K562 (cell line): ENCODE results near the gene VSIG4. TPM values are rescaled to one million over a fixed set of nuclear protein-coding genes. Genes with fewer than 3 reads are reported as not detected.

ENCODE experiments used
- ATAC-seq: fragments of 200-7000 bp; cut with Tn5 transposase; 3 replicates; pipeline ENCODE4 v1.9.1; 2020; ENCODE audit warnings: moderate library complexity
- BruUV-seq: library from RNA; stranded (reverse); fragments of 400-500 nt; replicated peaks from 2 replicates; lab custom pipeline; 2021; lab: Mats Ljungman, UMichigan
- CTCF ChIA-PET: fragments of 300-600 bp; formaldehyde crosslinking; extraction: SDS; loops from one replicate; lab custom pipeline; 2021; ENCODE audit warnings: low intra/inter-chr PET ratio; lab: Yijun Ruan, JAX
- POLR2A ChIA-PET: fragments of 300-600, 350-650 bp; sonication (Branson Sonifier 250); formaldehyde crosslinking; extraction: SDS; loops from one replicate; lab custom pipeline; 2021; ENCODE audit warnings: antibody characterized with exemption, inconsistent platforms; lab: Yijun Ruan, JAX
- DNase-seq, 4 experiments: peaks; one replicate each; pipeline versions ENCODE4 v3.0.0 to v3.0.0-alpha.2; 2011 to 2018; ENCODE audit warnings: low spot score in 3 of 4, mixed read lengths in 3 of 4; ENCODE audit errors: extremely low read depth in 1 of 4
- FAIRE-seq: peaks from 2 replicates; lab custom pipeline; 2011; peaks lifted over from hg19 to GRCh38; lab: Jason Lieb, UNC
- H2AFZ ChIP-seq: 2 replicates; pipeline ENCODE4 v1.6.0; 2011; ENCODE audit warnings: low read depth, low read length, control low read depth, inconsistent platforms
- H3K27ac ChIP-seq: fragments of 200-600 bp; 3 replicates; pipeline ENCODE4 v1.8.0; 2011; ENCODE audit warnings: low read depth, mild to moderate bottlenecking, control low read depth, inconsistent platforms, low read length, moderate library complexity, mixed read lengths; ENCODE audit errors: extremely low read depth
- H3K27me3 ChIP-seq, 2 experiments: fragments of 300-600 bp in 1 of 2; 2 replicates in 1 of 2; 3 replicates in 1 of 2; pipeline versions ENCODE4 v1.6.0 to v1.8.0; 2011; ENCODE audit warnings: inconsistent platforms in 2 of 2, low read length in 2 of 2, mild to moderate bottlenecking in 1 of 2, mixed read lengths in 1 of 2, moderate library complexity in 1 of 2; ENCODE audit not compliant: control insufficient read depth in 2 of 2, insufficient read depth in 2 of 2
- H3K36me3 ChIP-seq: fragments of 300-600 bp; 3 replicates; pipeline ENCODE4 v1.8.0; 2011; ENCODE audit warnings: mild to moderate bottlenecking, low read length, inconsistent platforms; ENCODE audit not compliant: control insufficient read depth, insufficient read depth
- H3K4me1 ChIP-seq, 2 experiments: fragments of 200-600 bp in 1 of 2; replicated peaks in 1 of 2; 2 replicates in 1 of 2; 3 replicates in 1 of 2; pipeline versions ENCODE4 v1.5.1 to v1.8.0; 2011; ENCODE audit warnings: inconsistent platforms in 2 of 2, low read length in 2 of 2, mild to moderate bottlenecking in 1 of 2, mixed read lengths in 1 of 2, moderate library complexity in 1 of 2; ENCODE audit not compliant: control insufficient read depth in 2 of 2, insufficient read depth in 2 of 2
- H3K4me2 ChIP-seq: 2 replicates; pipeline ENCODE4 v1.6.1; 2011; ENCODE audit warnings: low read length, control low read depth, inconsistent platforms, mixed read lengths; ENCODE audit not compliant: insufficient read depth
- H3K4me3 ChIP-seq: fragments of 200-600 bp; sonication (generic), shearing (Covaris generic); 2 replicates; pipeline ENCODE4 v1.5.1; 2016; ENCODE audit warnings: control low read depth, inconsistent platforms
- H3K79me2 ChIP-seq: fragments of 200-600 bp; 3 replicates; pipeline ENCODE4 v1.8.0; 2011; ENCODE audit warnings: low read length, inconsistent platforms; ENCODE audit not compliant: control insufficient read depth, insufficient read depth
- H3K9ac ChIP-seq, 2 experiments: 2 replicates each; pipeline versions ENCODE4 v1.6.0 to v1.6.1; 2011; ENCODE audit warnings: low read depth in 2 of 2, low read length in 2 of 2, control low read depth in 1 of 2, inconsistent platforms in 1 of 2, mild to moderate bottlenecking in 1 of 2, mixed read lengths in 1 of 2; ENCODE audit not compliant: insufficient read depth in 1 of 2
- H3K9me1 ChIP-seq: one replicate; pipeline ENCODE4 v1.6.0; 2011; ENCODE audit warnings: inconsistent platforms, mild to moderate bottlenecking, low read length, moderate library complexity; ENCODE audit not compliant: control insufficient read depth, insufficient read depth
- H3K9me3 ChIP-seq: replicated peaks from 2 replicates; pipeline ENCODE4 v1.5.1; 2011; ENCODE audit warnings: low read depth, low read length, inconsistent platforms; ENCODE audit not compliant: control insufficient read depth, insufficient read depth
- H4K20me1 ChIP-seq: replicated peaks from 2 replicates; pipeline ENCODE4 v1.6.1; 2011; ENCODE audit warnings: low read length, inconsistent platforms, mixed read lengths; ENCODE audit not compliant: control insufficient read depth, insufficient read depth
- BCOR ChIP-seq: fragments of 450-650 bp; IDR thresholded peaks from 2 replicates; pipeline ENCODE4 v1.6.1; 2016
- BRD9 ChIP-seq: fragments of 450-650 bp; IDR thresholded peaks from 2 replicates; pipeline ENCODE4 v1.6.1; 2018; ENCODE audit warnings: low read depth; ENCODE audit not compliant: partially characterized antibody
- DMBX1 ChIP-seq: fragments of 250-450 bp; sonication (Bioruptor Pico); IDR thresholded peaks from 2 replicates; pipeline ENCODE4 v1.8.0; 2022; ENCODE audit warnings: inconsistent platforms, mild to moderate bottlenecking, moderate library complexity, borderline replicate concordance
- DNMT1 ChIP-seq: fragments of 450-650 bp; IDR thresholded peaks from 2 replicates; pipeline ENCODE4 v1.6.1; 2016; ENCODE audit warnings: antibody characterized with exemption, mild to moderate bottlenecking
- GATAD2A ChIP-seq: fragments of 450-650 bp; IDR thresholded peaks from 2 replicates; pipeline ENCODE4 v1.6.1; 2017
- KDM1A ChIP-seq, 2 experiments: fragments of 450-650 bp; IDR thresholded peaks; 2 replicates each; pipeline ENCODE4 v1.6.1; 2016; ENCODE audit warnings: mild to moderate bottlenecking in 2 of 2
- MAZ ChIP-seq, 2 experiments: fragments of 450-650 bp in 1 of 2; sonication (generic) in 1 of 2; formaldehyde crosslinking; IDR thresholded peaks in 1 of 2; conservative IDR thresholded peaks in 1 of 2; 2 replicates each; pipeline versions ENCODE4 v1.4.0 to v1.5.0; 2020; ENCODE audit warnings: mild to moderate bottlenecking in 1 of 2, missing genetic modification reagents in 1 of 2
- MEF2A ChIP-seq: IDR thresholded peaks from 2 replicates; pipeline ENCODE4 v1.6.1; 2011; ENCODE audit warnings: low read depth, mild to moderate bottlenecking, low read length, moderate library complexity; ENCODE audit not compliant: control insufficient read depth
- NRF1 ChIP-seq, 2 experiments: fragments of 450-650 bp; IDR thresholded peaks in 1 of 2; conservative IDR thresholded peaks in 1 of 2; 2 replicates each; pipeline ENCODE4 v1.6.1; 2014; ENCODE audit warnings: mild to moderate bottlenecking in 2 of 2
- OTX1 ChIP-seq: fragments of 450-650 bp; formaldehyde crosslinking; IDR thresholded peaks from 2 replicates; pipeline ENCODE4 v1.4.0; 2022; ENCODE audit warnings: mild to moderate bottlenecking
- PML ChIP-seq: IDR thresholded peaks from 2 replicates; pipeline ENCODE4 v1.6.1; 2012; ENCODE audit warnings: low read length, inconsistent platforms
- RBFOX2 ChIP-seq: fragments of 200-400 bp; formaldehyde crosslinking; IDR thresholded peaks from 2 replicates; pipeline ENCODE4 v1.6.1; 2017; ENCODE audit warnings: low read depth, mild to moderate bottlenecking, low read length, moderate library complexity
- RCOR1 ChIP-seq, 2 experiments: IDR thresholded peaks; 2 replicates each; pipeline ENCODE4 v1.6.1; 2012; ENCODE audit warnings: low read depth in 2 of 2, low read length in 2 of 2, borderline replicate concordance in 1 of 2, improper control_type of control experiment in 1 of 2
- TAF7 ChIP-seq: fragments of 450-650 bp; IDR thresholded peaks from 2 replicates; pipeline ENCODE4 v1.6.1; 2016; ENCODE audit warnings: missing genetic modification characterization, missing compliant biosample characterization
- XRCC4 ChIP-seq: IDR thresholded peaks from one replicate; pipeline ENCODE4 v1.6.1; 2011; ENCODE audit not compliant: insufficient read depth, insufficient read length; ENCODE audit errors: extremely low read depth
- ZNF586 ChIP-seq: fragments of 450-650 bp; formaldehyde crosslinking; conservative IDR thresholded peaks from 2 replicates; pipeline ENCODE4 v1.4.0; 2020; ENCODE audit warnings: mild to moderate bottlenecking, moderate library complexity
- ZNF592 ChIP-seq: fragments of 450-650 bp; IDR thresholded peaks from 2 replicates; pipeline ENCODE4 v1.6.1; 2017; ENCODE audit warnings: antibody characterized with exemption, mild to moderate bottlenecking
- ZNF830 ChIP-seq: fragments of 250-450 bp; sonication (Bioruptor Pico); IDR thresholded peaks from 2 replicates; pipeline ENCODE4 v1.5.0; 2021; ENCODE audit warnings: mild to moderate bottlenecking
- in situ Hi-C: fragments of 300-500 bp; cut with MboI; formaldehyde crosslinking; loops from 4 replicates; pipeline ENCODE4 v1.15.0; 2018; ENCODE audit warnings: inconsistent platforms, mixed read lengths
- intact Hi-C: fragments of 100-400 bp; cut with micrococcal nuclease; formaldehyde crosslinking; loops from 2 replicates; pipeline ENCODE4 v1.14.2; 2022
- polyA plus RNA-seq, 8 experiments: library from polyadenylated mRNA; depleted of rRNA in 4 of 8; stranded (reverse) in 5 of 8; unstranded in 3 of 8; fragments of >200 nt; fragmentation: Nextera tagmentation in 2 of 8; fragmentation: Illumina TruSeq in 1 of 8; extraction: Ambion mirVana in 2 of 8; extraction: Trizol in 1 of 8; gene quantifications; 2 replicates each; pipeline versions ENCODE4 v1.2.1 to v1.2.3, GENCODE V29; 2011 to 2014; ENCODE audit warnings: inconsistent platforms in 1 of 8, missing spikeins in 1 of 8
- total RNA-seq, 7 experiments: library from RNA; depleted of rRNA in 6 of 7; stranded (reverse); fragments of >200 nt in 6 of 7; fragmentation: Illumina TruSeq in 2 of 7; extraction: Trizol in 2 of 7; gene quantifications; 2 replicates each; pipeline versions ENCODE4 v1.2.1 to v1.2.3, GENCODE V29; 2011 to 2021; ENCODE audit warnings: low replicate concordance in 1 of 7
- TF ChIP-seq, protein P1 (sequence below): fragments of 250-450 bp; sonication (Bioruptor Pico); IDR thresholded peaks from 2 replicates; pipeline ENCODE4 v1.5.1; 2021; ENCODE audit warnings: mild to moderate bottlenecking

The VSIG4 gene
- total and polyA plus RNA-seq, 9 of the 15 experiments (the other 6 are each of a cell fraction or from before 2014, with no cell fraction given), result 0.22 to 1.6 (median 0.46) TPM; not detected in 1

DNA sequence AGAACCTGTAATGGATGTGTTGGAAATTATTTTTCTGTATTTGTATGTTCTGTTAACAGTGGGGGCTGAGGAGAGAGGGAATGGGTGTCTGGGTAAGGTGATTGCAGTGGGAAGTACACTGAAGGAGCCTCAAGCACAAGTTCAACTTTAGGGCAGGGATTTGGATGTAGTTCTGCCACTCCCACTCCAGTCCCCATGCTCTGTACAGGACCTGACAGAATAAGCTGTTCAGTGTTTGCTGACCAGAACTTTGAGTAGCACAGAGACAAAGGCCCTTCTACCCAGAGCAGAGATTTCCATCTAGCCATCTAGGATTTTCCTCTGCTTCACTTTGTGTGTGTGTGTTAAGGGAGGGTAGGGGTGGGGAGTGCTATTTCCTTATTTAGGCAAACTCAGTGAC, 49.2 kb downstream of the VSIG4 start:
- peak overlapping the region; percentile 72 for H3K27ac ChIP-seq
- DNase-seq (peak in 2 of 4 experiments; percentile 41 to 72), FAIRE-seq (peak; percentile 86), ATAC-seq (peak; percentile 76)
- H3K9ac ChIP-seq, result peak overlapping the region; percentile 41; a peak in 3 of 4 replicates
- in situ Hi-C loops (no loop called here), intact Hi-C loops (no loop called here)
- no peak overlapping the region for H3K4me3 ChIP-seq
- BruUV-seq, result no TSS peak
- CTCF ChIA-PET, result no interaction called here
- no peaks in the 10 kb centered on the region for H4K20me1 ChIP-seq
- POLR2A ChIA-PET, result interaction anchor here (0.6 to 0.8 kb wide), 2 partner anchors 12 to 250 kb away, joined by 3 read pairs; no protein-coding TSS in a partner anchor
- H3K27me3 ChIP-seq, result no peaks in the 10 kb centered on the region
- H3K4me1 ChIP-seq, result peaks cover 5 to 78% of the 10 kb centered on the region in 2 experiments; a peak in 4 of 5 replicates
- peaks cover 2% of the 10 kb centered on the region; the same call in 2 of the 3 replicates for H3K79me2 ChIP-seq
- H2AFZ ChIP-seq, result peak overlapping the region; percentile 78
- H3K36me3 ChIP-seq, result peaks cover 4% of the 10 kb centered on the region; the same call in 1 of the 3 replicates
- H3K4me2 ChIP-seq, result peak overlapping the region; percentile 44
- no peaks in the 10 kb centered on the region for H3K9me1 ChIP-seq
- no peaks in the 10 kb centered on the region; the same call in 1 of the 2 replicates for H3K9me3 ChIP-seq
- TF ChIP-seq GATAD2A (no peak), PML (no peak), MAZ (CRISPR knock-in tag; conservative IDR thresholded peaks at IDR 0.05 in 1 of 2, IDR thresholded peaks at IDR 0.05 in 1 of 2) (0 out of 4 replicates have a peak, but pooled peaks of 1 of the 2 experiments have one; percentile 33), ZNF586 (CRISPR knock-in tag) (no peak), DMBX1 (peak; percentile 35; the same call in 1 of the 2 replicates), BRD9 (peak; percentile 25), ZNF830 (CRISPR knock-in tag) (no peak), TAF7 (tag) (no peak), XRCC4 (no peak), BCOR (no peak), OTX1 (CRISPR knock-in tag) (no peak), RBFOX2 (0 out of 2 replicates have a peak, but pooled peaks have one; percentile 26), RCOR1 (IDR thresholded peaks at IDR 0.05; ENCODE audit: borderline replicate concordance in 1 of 2, low read depth in 2 of 2, low read length in 2 of 2) (peak in 1 of 2 experiments; percentile 42; a peak in 1 of 4 replicates), MEF2A (no peak), DNMT1 (no peak), NRF1 (conservative IDR thresholded peaks at IDR 0.05 in 1 of 2, IDR thresholded peaks at IDR 0.05 in 1 of 2) (no peak), ZNF592 (peak; percentile 79), KDM1A (IDR thresholded peaks at IDR 0.05) (peak in 1 of 2 experiments; percentile 34; a peak in 2 of 4 replicates)
- TF ChIP-seq, protein P1, sequence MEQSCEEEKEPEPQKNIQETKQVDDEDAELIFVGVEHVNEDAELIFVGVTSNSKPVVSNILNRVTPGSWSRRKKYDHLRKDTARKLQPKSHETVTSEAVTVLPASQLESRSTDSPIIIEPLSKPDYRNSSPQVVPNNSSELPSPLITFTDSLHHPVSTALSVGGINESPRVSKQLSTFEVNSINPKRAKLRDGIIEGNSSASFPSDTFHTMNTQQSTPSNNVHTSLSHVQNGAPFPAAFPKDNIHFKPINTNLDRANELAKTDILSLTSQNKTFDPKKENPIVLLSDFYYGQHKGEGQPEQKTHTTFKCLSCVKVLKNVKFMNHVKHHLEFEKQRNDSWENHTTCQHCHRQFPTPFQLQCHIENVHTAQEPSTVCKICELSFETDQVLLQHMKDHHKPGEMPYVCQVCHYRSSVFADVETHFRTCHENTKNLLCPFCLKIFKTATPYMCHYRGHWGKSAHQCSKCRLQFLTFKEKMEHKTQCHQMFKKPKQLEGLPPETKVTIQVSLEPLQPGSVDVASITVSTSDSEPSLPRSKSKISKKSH (CRISPR knock-in tag), result no peak
